ENCODE measurements around the gene NUPR2. TPM values are rescaled to one million over a fixed set of nuclear protein-coding genes. Genes with fewer than 3 reads are reported as not detected.
A peak's percentile ranks its signal among the peaks of the same experiment; 100 is the strongest.
"Not testable (repeated sequence)": the region's sequence is repeated elsewhere in the genome, so short reads cannot be mapped to it uniquely, and the experiment has no call there.

NUPR2 gene
- total and polyA plus RNA-seq, 2 donors (not counting 1 experiment from before 2014, with no cell fraction given), result not detected

GRCh38 chr7:56099653-56100052, 16.6 kb downstream of the NUPR2 start:
- Histone ChIP-seq H2AFZ (ENCODE audit: low read length) (no peak overlapping the region), H3K27ac (ENCODE audit: insufficient read depth, low read length) (no peak overlapping the region), H3K9ac (ENCODE audit: insufficient read depth, low read length) (no peak overlapping the region), H3K9me3 (ENCODE audit: control insufficient read depth, insufficient read depth, low read depth, low read length) (no peaks in the 10 kb centered on the region), H4K20me1 (ENCODE audit: control insufficient read depth, extremely low read depth, insufficient read depth, low read length) (no peaks in the 10 kb centered on the region), H3K4me1 (ENCODE audit: control insufficient read depth, extremely low read depth, insufficient read depth, low read length) (peaks cover 2% of the 10 kb centered on the region), H3K27me3 (ENCODE audit: control insufficient read depth, insufficient read depth, low read length) (no peaks in the 10 kb centered on the region), H3K4me2 (ENCODE audit: extremely low read depth, insufficient read depth, low read length) (no peak overlapping the region), H3K36me3 (ENCODE audit: control insufficient read depth, insufficient read depth, low read length) (peaks cover 8% of the 10 kb centered on the region), H3K4me3 (replicated peaks in 1 of 4; ENCODE audit: control extremely low read depth in 1 of 4, insufficient read depth in 1 of 4, low read depth in 3 of 4, low read length in 4 of 4) (no peak overlapping the region), H3K79me2 (ENCODE audit: control insufficient read depth, insufficient read depth, low read length) (peaks cover 11% of the 10 kb centered on the region)
- no peak for DNase-seq (ENCODE audit: low read depth in 2 of 2)
- no peak for TF ChIP-seq EZH2 (IDR thresholded peaks at IDR 0.05; ENCODE audit: low read length, missing control alignments)
- TF ChIP-seq CTCF (conservative IDR thresholded peaks at IDR 0.05 in 1 of 2, IDR thresholded peaks at IDR 0.05 in 1 of 2; ENCODE audit: low read depth in 1 of 2, low read length in 2 of 2), result no peak

- not testable (repeated sequence) for H3K36me3 ChIP-seq (ENCODE audit: control insufficient read depth, insufficient read depth, low read length); H3K27me3 ChIP-seq (ENCODE audit: control insufficient read depth, insufficient read depth, low read length); H2AFZ ChIP-seq (ENCODE audit: low read length); H4K20me1 ChIP-seq (ENCODE audit: control insufficient read depth, extremely low read depth, insufficient read depth, low read length); H3K79me2 ChIP-seq (ENCODE audit: control insufficient read depth, insufficient read depth, low read length); DNase-seq (ENCODE audit: low read depth in 2 of 2); H3K4me1 ChIP-seq (ENCODE audit: control insufficient read depth, extremely low read depth, insufficient read depth, low read length); H3K4me3 ChIP-seq (replicated peaks in 1 of 4; ENCODE audit: control extremely low read depth in 1 of 4, insufficient read depth in 1 of 4, low read depth in 3 of 4, low read length in 4 of 4); H3K9me3 ChIP-seq (ENCODE audit: control insufficient read depth, insufficient read depth, low read depth, low read length); H3K9ac ChIP-seq (ENCODE audit: insufficient read depth, low read length)
- Histone ChIP-seq H3K4me2 (ENCODE audit: extremely low read depth, insufficient read depth, low read length) (peak overlapping the region; percentile 5), H3K27ac (ENCODE audit: insufficient read depth, low read length) (peak overlapping the region; percentile 5)
Observed at GRCh38 chr7:56098187-56099008, 17.8 kb downstream of the NUPR2 start.

GRCh38 chr7:56097700-56098099, 18.5 kb downstream of the NUPR2 start:
- Histone ChIP-seq H3K4me1 (ENCODE audit: control insufficient read depth, extremely low read depth, insufficient read depth, low read length) (peaks cover 4% of the 10 kb centered on the region), H3K9ac (ENCODE audit: insufficient read depth, low read length) (no peak overlapping the region), H3K27ac (ENCODE audit: insufficient read depth, low read length) (peak overlapping the region; percentile 27), H3K36me3 (ENCODE audit: control insufficient read depth, insufficient read depth, low read length) (peaks cover 3% of the 10 kb centered on the region), H3K27me3 (ENCODE audit: control insufficient read depth, insufficient read depth, low read length) (no peaks in the 10 kb centered on the region), H3K9me3 (ENCODE audit: control insufficient read depth, insufficient read depth, low read depth, low read length) (no peaks in the 10 kb centered on the region), H4K20me1 (ENCODE audit: control insufficient read depth, extremely low read depth, insufficient read depth, low read length) (no peaks in the 10 kb centered on the region), H3K79me2 (ENCODE audit: control insufficient read depth, insufficient read depth, low read length) (no peaks in the 10 kb centered on the region), H2AFZ (ENCODE audit: low read length) (no peak overlapping the region), H3K4me3 (replicated peaks in 1 of 4; ENCODE audit: control extremely low read depth in 1 of 4, insufficient read depth in 1 of 4, low read depth in 3 of 4, low read length in 4 of 4) (no peak overlapping the region), H3K4me2 (ENCODE audit: extremely low read depth, insufficient read depth, low read length) (peak overlapping the region; percentile 51)
- TF ChIP-seq CTCF (conservative IDR thresholded peaks at IDR 0.05 in 1 of 2, IDR thresholded peaks at IDR 0.05 in 1 of 2; ENCODE audit: low read depth in 1 of 2, low read length in 2 of 2), result no peak
- no peak for TF ChIP-seq EZH2 (IDR thresholded peaks at IDR 0.05; ENCODE audit: low read length, missing control alignments)
- peak; percentile 80 to 91 for DNase-seq (ENCODE audit: low read depth in 2 of 2)

Data from fibroblast of lung (primary cell).